ENCODE measurements around the gene HNF1B.

The HNF1B gene

GRCh38 chr17:37742116-37742761 is 2.6 kb downstream of the HNF1B start:
- DNase-seq: peak; percentile 41
- in situ Hi-C loops (cut with HindIII; ENCODE audit: low pct_ligation_motif_present, low pct_unique_long_range_greater_than_20kb, low sequenced_read_pairs): no loop called here

- DNase-seq: no peak
These were observed 3.3 kb downstream of the HNF1B start for GRCh38 chr17:37741341-37742115.

GRCh38 chr17:37740915-37741314 is 3.9 kb downstream of the HNF1B start:
- no peak for DNase-seq
- in situ Hi-C loops (cut with HindIII; ENCODE audit: low pct_ligation_motif_present, low pct_unique_long_range_greater_than_20kb, low sequenced_read_pairs): no loop called here

More at GRCh38 chr17:37741341-37742115, 3.3 kb downstream of the HNF1B start:
- in situ Hi-C loops (cut with HindIII; ENCODE audit: low pct_ligation_motif_present, low pct_unique_long_range_greater_than_20kb, low sequenced_read_pairs): no loop called here

- DNase-seq: peak; percentile 47
- in situ Hi-C loops (cut with HindIII; ENCODE audit: low pct_ligation_motif_present, low pct_unique_long_range_greater_than_20kb, low sequenced_read_pairs): no loop called here
These were observed 6.9 kb downstream of the HNF1B start for GRCh38 chr17:37737971-37738370.

GRCh38 chr17:37737081-37737480 is 7.8 kb downstream of the HNF1B start:
- in situ Hi-C loops (cut with HindIII; ENCODE audit: low pct_ligation_motif_present, low pct_unique_long_range_greater_than_20kb, low sequenced_read_pairs): no loop called here
- DNase-seq: peak; percentile 52

GRCh38 chr17:37736428-37736827 is 8.4 kb downstream of the HNF1B start:
- in situ Hi-C loops (cut with HindIII; ENCODE audit: low pct_ligation_motif_present, low pct_unique_long_range_greater_than_20kb, low sequenced_read_pairs): no loop called here
- DNase-seq: no peak

- no peak for DNase-seq
- in situ Hi-C loops (cut with HindIII; ENCODE audit: low pct_ligation_motif_present, low pct_unique_long_range_greater_than_20kb, low sequenced_read_pairs): no loop called here
These were observed 9.7 kb downstream of the HNF1B start for GRCh38 chr17:37735165-37735564.

- in situ Hi-C loops (cut with HindIII; ENCODE audit: low pct_ligation_motif_present, low pct_unique_long_range_greater_than_20kb, low sequenced_read_pairs): no loop called here
These were observed 12.5 kb downstream of the HNF1B start for GRCh38 chr17:37732316-37732715.

GRCh38 chr17:37731056-37731455 is 13.8 kb downstream of the HNF1B start:
- DNase-seq: no peak
- in situ Hi-C loops (cut with HindIII; ENCODE audit: low pct_ligation_motif_present, low pct_unique_long_range_greater_than_20kb, low sequenced_read_pairs): no loop called here

More at GRCh38 chr17:37732316-37732715, 12.5 kb downstream of the HNF1B start:
- no peak for DNase-seq

- no peak for DNase-seq
- in situ Hi-C loops (cut with HindIII; ENCODE audit: low pct_ligation_motif_present, low pct_unique_long_range_greater_than_20kb, low sequenced_read_pairs): no loop called here
These were observed 15.0 kb downstream of the HNF1B start for GRCh38 chr17:37729905-37730304.

GRCh38 chr17:37726891-37727675 is 17.8 kb downstream of the HNF1B start:
- DNase-seq: no peak
- in situ Hi-C loops (cut with HindIII; ENCODE audit: low pct_ligation_motif_present, low pct_unique_long_range_greater_than_20kb, low sequenced_read_pairs): no loop called here

- in situ Hi-C loops (cut with HindIII; ENCODE audit: low pct_ligation_motif_present, low pct_unique_long_range_greater_than_20kb, low sequenced_read_pairs): no loop called here
- no peak for DNase-seq
These were observed 18.6 kb downstream of the HNF1B start for GRCh38 chr17:37726248-37726647.

GRCh38 chr17:37725601-37726146 is 19.2 kb downstream of the HNF1B start:
- in situ Hi-C loops (cut with HindIII; ENCODE audit: low pct_ligation_motif_present, low pct_unique_long_range_greater_than_20kb, low sequenced_read_pairs): no loop called here
- DNase-seq: no peak

GRCh38 chr17:37725021-37725595 is 19.8 kb downstream of the HNF1B start:
- in situ Hi-C loops (cut with HindIII; ENCODE audit: low pct_ligation_motif_present, low pct_unique_long_range_greater_than_20kb, low sequenced_read_pairs): no loop called here
- DNase-seq: no peak

- in situ Hi-C loops (cut with HindIII; ENCODE audit: low pct_ligation_motif_present, low pct_unique_long_range_greater_than_20kb, low sequenced_read_pairs): no loop called here
- DNase-seq: no peak
These were observed 23.9 kb downstream of the HNF1B start for GRCh38 chr17:37720989-37721388.

- in situ Hi-C loops (cut with HindIII; ENCODE audit: low pct_ligation_motif_present, low pct_unique_long_range_greater_than_20kb, low sequenced_read_pairs): no loop called here
- no peak for DNase-seq
These were observed 25.0 kb downstream of the HNF1B start for GRCh38 chr17:37719866-37720265.

- in situ Hi-C loops (cut with HindIII; ENCODE audit: low pct_ligation_motif_present, low pct_unique_long_range_greater_than_20kb, low sequenced_read_pairs): no loop called here
- no peak for DNase-seq
These were observed 26.4 kb downstream of the HNF1B start for GRCh38 chr17:37718324-37719048.

- DNase-seq: no peak
- in situ Hi-C loops (cut with HindIII; ENCODE audit: low pct_ligation_motif_present, low pct_unique_long_range_greater_than_20kb, low sequenced_read_pairs): no loop called here
These were observed 27.1 kb downstream of the HNF1B start for GRCh38 chr17:37717627-37718323.

Measured in ACHN (cell line).